Mesangial cell (primary cell): ENCODE measurements around the gene LSM6. TPM values are rescaled to one million over a fixed set of nuclear protein-coding genes. Genes with fewer than 3 reads are reported as not detected.

ENCODE experiments used
- total RNA-seq: library from RNA; depleted of rRNA; stranded (reverse); fragments of >200 nt; gene quantifications from 2 replicates; pipeline ENCODE4 v1.2.3, GENCODE V29; 2015

LSM6 gene
- total RNA-seq, result 18.9 and 24.4 TPM in 2 replicates

GRCh38 chr4:146175541-146176453, at the start of gene LSM6:
TSS of gene LSM6 (plus strand) at chr4:146175718. CDS start at chr4:146182922, 7,204 bp downstream.

GRCh38 chr4:146214238-146214637, 38.7 kb downstream of the LSM6 start, which contains the start of gene REELD1:
TSS of gene REELD1 (plus strand) at chr4:146214538. CDS start at chr4:146216953, 2,415 bp downstream.

Other genes starting within 250 kb of the LSM6 start
- gene ZNF827, start 236.9 kb upstream of the LSM6 start, total RNA-seq, result 21.3 and 34.0 TPM in 2 replicates
- not detected in 2 replicates for gene REELD1, start 38.8 kb downstream of the LSM6 start, total RNA-seq